Measurements from ENCODE around the gene BEAN1.

Gene BEAN1

GRCh38 chr16:66520406-66521170 is 93.5 kb downstream of the BEAN1 start:
- DNase-seq (ENCODE audit: low read depth, low spot score), result no peak

GRCh38 chr16:66521252-66521713 is 94.2 kb downstream of the BEAN1 start:
- DNase-seq (ENCODE audit: low read depth, low spot score), result no peak

GRCh38 chr16:66521951-66522771 is 95.1 kb downstream of the BEAN1 start:
- peak; percentile 92 for DNase-seq (ENCODE audit: low read depth, low spot score)

- no peak for DNase-seq (ENCODE audit: low read depth, low spot score)
Measured at GRCh38 chr16:66522816-66523590, 95.9 kb downstream of the BEAN1 start.

GRCh38 chr16:66523861-66524354 is 96.8 kb downstream of the BEAN1 start:
- DNase-seq (ENCODE audit: low read depth, low spot score), result no peak

- no peak for DNase-seq (ENCODE audit: low read depth, low spot score)
Measured at GRCh38 chr16:66524601-66525164, 97.6 kb downstream of the BEAN1 start.

- peak; percentile 37 for DNase-seq (ENCODE audit: low read depth, low spot score)
Measured at GRCh38 chr16:66525396-66526180, 98.5 kb downstream of the BEAN1 start.

GRCh38 chr16:66528294-66528693 is 101.2 kb downstream of the BEAN1 start:
- no peak for DNase-seq (ENCODE audit: low read depth, low spot score)

- no peak for DNase-seq (ENCODE audit: low read depth, low spot score)
Measured at GRCh38 chr16:66529475-66529874, 102.4 kb downstream of the BEAN1 start.

Data from astrocyte of the hippocampus (primary cell).